KOPT-K1 (cell line): ENCODE data around the gene ADGRD1.

ENCODE experiments used
- H3K27ac ChIP-seq: fragments of 200-600 bp; sonication (generic); 2 replicates; pipeline ENCODE4 v1.5.1; 2016; ENCODE audit warnings: antibody characterized with exemption, mild to moderate bottlenecking, low read depth, low read length; ENCODE audit not compliant: poor library complexity, severe bottlenecking
- H3K36me3 ChIP-seq: fragments of 200-600 bp; sonication (generic); 2 replicates; pipeline ENCODE4 v1.5.1; 2017; ENCODE audit warnings: antibody characterized with exemption, mild to moderate bottlenecking, low read length, moderate library complexity; ENCODE audit not compliant: insufficient read depth
- H3K9me3 ChIP-seq: fragments of 200-600 bp; sonication (generic); 2 replicates; pipeline ENCODE4 v1.5.1; 2017; ENCODE audit warnings: antibody characterized with exemption, low read length, mild to moderate bottlenecking; ENCODE audit not compliant: insufficient read depth, poor library complexity, severe bottlenecking

ADGRD1 gene

GRCh38 chr12:130968611-130969010 lies 14.9 kb downstream of the ADGRD1 start:
- Histone ChIP-seq H3K9me3 (no peaks in the 10 kb centered on the region), H3K36me3 (no peaks in the 10 kb centered on the region), H3K27ac (no peak overlapping the region)

- Histone ChIP-seq H3K36me3 (no peaks in the 10 kb centered on the region), H3K9me3 (no peaks in the 10 kb centered on the region), H3K27ac (no peak overlapping the region)
These were observed 15.5 kb downstream of the ADGRD1 start for GRCh38 chr12:130969223-130969622.

GRCh38 chr12:130970165-130970907 lies 16.6 kb downstream of the ADGRD1 start:
- Histone ChIP-seq H3K9me3 (no peaks in the 10 kb centered on the region), H3K27ac (no peak overlapping the region)

GRCh38 chr12:130970908-130971233 lies 17.2 kb downstream of the ADGRD1 start:
- H3K36me3 ChIP-seq, result no peaks in the 10 kb centered on the region
- H3K27ac ChIP-seq, result no peak overlapping the region

More at GRCh38 chr12:130970165-130970907, 16.6 kb downstream of the ADGRD1 start:
- no peaks in the 10 kb centered on the region for H3K36me3 ChIP-seq

GRCh38 chr12:130971925-130972585 lies 18.3 kb downstream of the ADGRD1 start:
- Histone ChIP-seq H3K9me3 (no peaks in the 10 kb centered on the region), H3K36me3 (no peaks in the 10 kb centered on the region), H3K27ac (no peak overlapping the region)

More at GRCh38 chr12:130970908-130971233, 17.2 kb downstream of the ADGRD1 start:
- no peaks in the 10 kb centered on the region for H3K9me3 ChIP-seq

- H3K27ac ChIP-seq, result no peak overlapping the region
- no peaks in the 10 kb centered on the region for H3K36me3 ChIP-seq
- H3K9me3 ChIP-seq, result no peaks in the 10 kb centered on the region
These were observed 18.9 kb downstream of the ADGRD1 start for GRCh38 chr12:130972586-130972950.

GRCh38 chr12:130973109-130973508 lies 19.4 kb downstream of the ADGRD1 start:
- no peaks in the 10 kb centered on the region for H3K36me3 ChIP-seq
- H3K27ac ChIP-seq, result no peak overlapping the region
- no peaks in the 10 kb centered on the region for H3K9me3 ChIP-seq

- H3K36me3 ChIP-seq, result no peaks in the 10 kb centered on the region
- H3K27ac ChIP-seq, result no peak overlapping the region
- no peaks in the 10 kb centered on the region for H3K9me3 ChIP-seq
These were observed 20.2 kb downstream of the ADGRD1 start for GRCh38 chr12:130973906-130974305.

GRCh38 chr12:130975116-130975515 lies 21.4 kb downstream of the ADGRD1 start:
- Histone ChIP-seq H3K27ac (no peak overlapping the region), H3K9me3 (no peaks in the 10 kb centered on the region)

GRCh38 chr12:130976171-130976720 lies 22.5 kb downstream of the ADGRD1 start:
- no peaks in the 10 kb centered on the region for H3K9me3 ChIP-seq
- H3K36me3 ChIP-seq, result no peaks in the 10 kb centered on the region
- no peak overlapping the region for H3K27ac ChIP-seq

More at GRCh38 chr12:130975116-130975515, 21.4 kb downstream of the ADGRD1 start:
- no peaks in the 10 kb centered on the region for H3K36me3 ChIP-seq

- H3K9me3 ChIP-seq, result no peaks in the 10 kb centered on the region
- no peak overlapping the region for H3K27ac ChIP-seq
- H3K36me3 ChIP-seq, result no peaks in the 10 kb centered on the region
These were observed 23.5 kb downstream of the ADGRD1 start for GRCh38 chr12:130977046-130977742.

- H3K36me3 ChIP-seq, result no peaks in the 10 kb centered on the region
- H3K27ac ChIP-seq, result no peak overlapping the region
- H3K9me3 ChIP-seq, result no peaks in the 10 kb centered on the region
These were observed 24.0 kb downstream of the ADGRD1 start for GRCh38 chr12:130977743-130978095.

- Histone ChIP-seq H3K9me3 (no peaks in the 10 kb centered on the region), H3K27ac (no peak overlapping the region), H3K36me3 (no peaks in the 10 kb centered on the region)
These were observed 25.1 kb downstream of the ADGRD1 start for GRCh38 chr12:130978785-130979184.

GRCh38 chr12:130981074-130981742 lies 27.5 kb downstream of the ADGRD1 start:
- no peaks in the 10 kb centered on the region for H3K9me3 ChIP-seq
- no peak overlapping the region for H3K27ac ChIP-seq
- no peaks in the 10 kb centered on the region for H3K36me3 ChIP-seq

- Histone ChIP-seq H3K27ac (no peak overlapping the region), H3K9me3 (no peaks in the 10 kb centered on the region), H3K36me3 (no peaks in the 10 kb centered on the region)
These were observed 28.2 kb downstream of the ADGRD1 start for GRCh38 chr12:130981911-130982310.
